Hindlimb muscle (tissue), 1 donor: Measurements from ENCODE around the gene RSAD1. TPM values are rescaled to one million over a fixed set of nuclear protein-coding genes. Genes with fewer than 3 reads are reported as not detected.
"Not testable (repeated sequence)": the region's sequence is repeated elsewhere in the genome, so short reads cannot be mapped to it uniquely, and the experiment has no call there.

Experiments
- DNase-seq: peaks from one replicate; pipeline ENCODE4 v3.0.0-alpha.2; 2013
- polyA plus RNA-seq: library from polyadenylated mRNA; unstranded; fragments of 120-200 nt; gene quantifications from one replicate; pipeline ENCODE4 v1.2.1, GENCODE V29; 2013; ENCODE audit not compliant: insufficient read length

Gene RSAD1
- polyA plus RNA-seq, 1 donor: 36.9 TPM

DNA sequence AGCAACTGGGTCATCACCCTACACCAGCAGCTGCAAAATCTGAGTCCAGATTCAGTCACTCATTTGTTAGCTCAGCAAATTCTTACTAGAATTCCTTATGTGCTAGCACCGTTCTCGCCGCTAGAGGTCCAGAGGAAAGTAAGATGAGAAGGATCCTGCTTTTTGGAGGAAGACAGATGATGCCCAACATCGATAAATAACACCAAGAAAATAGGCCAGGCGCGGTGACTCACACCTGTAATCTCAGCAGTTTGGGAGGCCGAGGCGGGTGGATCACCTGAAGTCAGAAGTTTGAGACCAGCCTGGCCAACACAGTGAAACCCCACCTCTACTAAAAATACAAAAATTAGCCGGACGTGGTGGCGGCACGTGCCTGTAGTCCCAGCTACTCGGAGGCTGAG lies 5.9 kb upstream of the RSAD1 start:
- not testable (repeated sequence) for DNase-seq

DNA sequence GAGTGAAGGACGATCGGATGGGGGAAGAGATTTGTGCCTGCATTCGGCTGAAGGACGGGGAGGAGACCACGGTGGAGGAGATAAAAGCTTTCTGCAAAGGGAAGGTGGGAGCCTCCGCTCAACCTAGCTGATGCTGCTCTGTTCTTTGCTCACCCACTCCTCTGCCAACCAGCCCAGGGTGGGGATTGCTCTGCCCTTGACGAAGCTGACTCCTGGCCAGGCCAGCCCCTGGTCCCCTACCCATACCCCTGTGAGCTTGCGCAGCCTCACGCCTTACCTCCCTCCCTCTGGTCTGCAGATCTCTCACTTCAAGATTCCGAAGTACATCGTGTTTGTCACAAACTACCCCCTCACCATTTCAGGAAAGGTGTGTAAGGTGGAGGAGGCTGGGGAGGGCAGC lies 4.8 kb upstream of the RSAD1 start:
- no peak for DNase-seq

DNA sequence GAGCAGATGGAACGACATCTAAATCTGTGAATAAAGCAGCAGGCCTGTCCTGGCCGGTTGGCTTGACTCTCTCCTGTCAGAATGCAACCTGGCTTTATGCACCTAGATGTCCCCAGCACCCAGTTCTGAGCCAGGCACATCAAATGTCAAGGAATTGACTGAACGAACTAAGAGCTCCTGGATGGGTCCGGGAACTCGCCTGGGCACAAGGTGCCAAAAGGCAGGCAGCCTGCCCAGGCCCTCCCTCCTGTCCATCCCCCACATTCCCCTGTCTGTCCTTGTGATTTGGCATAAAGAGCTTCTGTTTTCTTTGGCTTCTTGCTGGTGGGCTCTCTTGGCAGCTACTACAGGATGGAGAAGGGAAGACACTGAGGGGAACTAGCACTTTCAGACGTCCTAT lies 4.1 kb upstream of the RSAD1 start:
- DNase-seq: no peak

DNA sequence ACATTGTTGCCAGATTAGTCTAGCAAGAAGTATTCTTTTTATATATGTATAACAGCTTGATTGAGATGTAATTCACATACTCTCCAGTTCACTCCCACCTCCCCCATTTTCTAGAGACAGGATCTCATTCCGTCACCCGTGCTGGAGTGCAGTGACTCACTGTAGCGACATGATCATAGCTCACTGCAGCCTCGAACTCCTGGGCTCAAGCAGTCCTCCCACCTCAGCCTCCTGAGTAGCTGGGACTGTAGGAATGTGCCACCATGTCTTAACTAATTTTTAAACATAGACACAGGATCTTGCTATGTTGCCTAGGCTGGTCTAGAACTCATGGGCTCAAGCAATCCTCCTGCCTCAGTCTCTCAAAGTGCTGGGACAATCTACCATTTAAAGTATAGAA lies 3.3 kb upstream of the RSAD1 start:
- DNase-seq: no peak

DNA sequence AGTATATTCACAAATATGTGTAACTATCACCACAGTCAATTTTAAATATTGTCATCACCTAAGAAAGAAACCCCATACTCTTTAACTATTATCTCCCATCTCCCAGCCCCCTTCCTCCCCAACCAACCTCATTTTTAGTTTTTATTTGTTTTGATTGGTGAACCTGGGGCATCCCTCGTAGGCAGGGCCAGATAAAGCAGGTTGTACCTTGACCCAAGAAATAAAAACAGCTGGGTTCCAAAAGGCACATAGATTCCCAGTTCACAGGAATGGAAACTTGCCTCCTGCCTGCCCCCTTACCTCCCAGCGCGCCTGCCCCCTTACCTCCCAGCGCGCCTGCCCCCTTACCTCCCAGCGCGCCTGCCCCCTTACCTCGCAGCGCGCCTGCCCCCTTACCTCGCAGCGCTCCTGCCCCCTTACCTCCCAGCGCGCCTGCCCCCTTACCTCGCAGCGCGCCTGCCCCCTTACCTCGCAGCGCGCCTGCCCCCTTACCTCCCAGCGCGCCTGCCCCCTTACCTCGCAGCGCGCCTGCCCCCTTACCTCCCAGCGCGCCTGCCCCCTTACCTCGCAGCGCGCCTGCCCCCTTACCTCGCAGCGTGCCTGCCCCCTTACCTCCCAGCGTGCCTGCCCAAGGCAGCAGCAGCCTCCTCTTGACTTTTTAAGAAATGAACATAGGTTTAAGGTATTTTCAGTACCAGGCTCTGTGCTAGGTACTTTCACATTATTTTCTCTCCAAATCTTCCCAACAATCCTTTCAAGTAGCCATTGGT lies 2.7 kb upstream of the RSAD1 start:
- not testable (repeated sequence) for DNase-seq

DNA sequence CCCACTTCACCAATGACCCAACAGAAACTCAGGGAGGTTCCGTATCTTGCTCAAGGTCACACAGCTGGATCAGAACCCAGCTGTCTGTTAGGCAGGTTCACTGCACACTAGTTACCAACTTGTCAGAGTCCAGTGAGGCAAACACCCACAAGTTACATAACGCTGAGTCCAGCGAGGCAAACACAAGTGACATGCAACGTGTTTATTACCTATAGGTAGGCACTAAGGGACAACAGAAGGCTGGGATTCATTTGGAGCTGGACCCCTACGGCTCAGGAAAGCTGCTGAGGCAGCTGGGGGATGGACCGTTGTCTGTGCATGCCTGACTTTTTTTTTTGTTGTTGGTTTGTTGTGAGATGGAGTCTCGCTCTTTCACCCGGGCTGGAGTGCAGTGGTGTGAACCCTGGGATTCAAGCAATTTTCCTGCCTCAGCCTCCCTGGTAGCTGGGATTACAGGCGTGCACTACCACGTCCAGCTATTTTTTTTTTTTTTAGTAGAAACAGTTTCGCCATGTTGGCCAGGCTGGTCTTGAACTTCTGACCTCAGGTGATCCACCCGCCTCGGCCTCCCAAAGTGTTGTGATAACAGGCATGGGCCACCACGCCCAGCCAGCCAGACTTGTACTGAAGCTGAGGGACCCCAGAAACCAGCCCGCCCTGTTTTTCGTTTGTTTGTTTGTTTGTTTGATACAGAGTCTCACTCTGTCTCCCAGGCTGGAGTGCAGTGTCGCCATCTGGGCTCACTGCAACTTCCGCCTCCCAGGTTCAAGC lies 1.9 kb upstream of the RSAD1 start:
- DNase-seq: no peak

DNA sequence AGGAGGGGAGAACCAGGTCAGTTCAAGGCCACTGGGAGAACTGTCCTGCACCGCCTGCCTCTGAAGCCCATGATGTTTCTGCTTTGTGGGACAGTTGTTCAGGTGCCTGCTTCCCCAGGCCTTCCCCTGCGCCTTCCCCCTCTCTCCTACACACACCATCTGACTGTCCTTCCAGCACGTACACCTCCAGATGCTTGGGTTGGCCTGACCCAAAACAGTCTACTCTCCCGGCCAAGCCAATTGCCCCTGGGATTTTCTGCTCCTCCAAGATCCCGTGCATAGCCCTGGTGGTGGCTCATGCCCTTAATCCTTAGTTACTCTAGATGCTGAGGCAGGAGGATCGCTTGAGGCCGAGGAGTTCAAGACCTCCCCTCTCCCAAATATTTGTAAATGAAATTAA lies 684 bp upstream of the RSAD1 start:
- no peak for DNase-seq

DNA sequence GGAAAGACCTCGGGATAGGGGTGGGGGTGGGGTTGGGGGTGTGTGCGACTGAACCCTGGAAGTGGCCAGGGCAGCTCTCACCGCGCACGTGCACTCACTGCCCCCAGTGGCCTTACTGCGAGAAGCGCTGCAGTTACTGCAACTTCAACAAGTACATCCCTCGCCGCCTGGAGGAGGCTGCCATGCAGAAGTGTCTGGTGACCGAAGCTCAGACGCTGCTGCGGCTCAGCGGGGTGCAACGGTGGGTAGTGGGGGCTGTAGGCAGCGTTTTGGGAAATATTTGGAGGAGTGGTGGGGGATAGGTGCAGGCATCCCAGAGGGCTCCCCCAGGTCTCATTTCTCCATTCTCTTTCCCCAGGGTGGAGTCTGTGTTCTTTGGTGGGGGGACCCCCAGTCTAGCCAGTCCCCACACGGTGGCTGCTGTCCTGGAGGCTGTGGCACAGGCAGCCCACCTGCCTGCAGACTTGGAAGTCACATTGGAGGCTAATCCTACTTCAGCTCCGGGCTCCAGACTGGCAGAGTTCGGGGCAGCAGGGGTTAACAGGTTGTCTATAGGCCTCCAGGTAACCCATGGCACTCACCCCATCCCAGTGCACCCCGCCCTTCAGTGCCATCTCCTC lies 972 bp downstream of the RSAD1 start:
- peak; percentile 56 for DNase-seq

DNA sequence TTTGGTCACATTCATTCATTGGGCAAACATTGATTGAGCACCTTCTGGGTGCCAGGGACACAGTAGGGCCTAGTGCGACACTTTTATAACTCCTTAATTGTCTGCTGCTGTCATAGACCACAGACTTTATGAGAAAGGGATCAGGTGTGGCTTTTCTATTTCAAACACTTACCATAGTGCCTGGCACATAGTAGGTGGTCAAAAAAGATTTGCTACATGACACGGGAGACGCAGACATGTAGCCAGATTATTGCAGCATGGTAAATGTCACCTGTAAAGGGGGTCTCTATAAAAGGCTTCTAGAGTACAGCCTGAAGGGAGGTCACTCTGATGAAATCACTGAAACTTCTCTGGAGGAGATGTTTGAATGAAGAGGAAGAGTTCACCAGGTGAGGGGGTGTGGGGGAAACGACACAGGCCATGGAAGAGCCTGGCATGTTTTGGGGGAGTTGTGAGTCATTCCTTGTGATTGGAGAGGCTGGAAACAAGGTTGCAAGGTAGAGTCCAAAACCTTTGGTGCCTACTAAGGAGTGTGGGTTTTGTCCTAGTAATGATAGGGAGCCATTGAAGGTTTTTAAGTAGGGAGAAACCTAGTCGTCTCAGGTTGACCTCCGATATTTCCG lies 1.6 kb downstream of the RSAD1 start:
- DNase-seq: no peak

DNA sequence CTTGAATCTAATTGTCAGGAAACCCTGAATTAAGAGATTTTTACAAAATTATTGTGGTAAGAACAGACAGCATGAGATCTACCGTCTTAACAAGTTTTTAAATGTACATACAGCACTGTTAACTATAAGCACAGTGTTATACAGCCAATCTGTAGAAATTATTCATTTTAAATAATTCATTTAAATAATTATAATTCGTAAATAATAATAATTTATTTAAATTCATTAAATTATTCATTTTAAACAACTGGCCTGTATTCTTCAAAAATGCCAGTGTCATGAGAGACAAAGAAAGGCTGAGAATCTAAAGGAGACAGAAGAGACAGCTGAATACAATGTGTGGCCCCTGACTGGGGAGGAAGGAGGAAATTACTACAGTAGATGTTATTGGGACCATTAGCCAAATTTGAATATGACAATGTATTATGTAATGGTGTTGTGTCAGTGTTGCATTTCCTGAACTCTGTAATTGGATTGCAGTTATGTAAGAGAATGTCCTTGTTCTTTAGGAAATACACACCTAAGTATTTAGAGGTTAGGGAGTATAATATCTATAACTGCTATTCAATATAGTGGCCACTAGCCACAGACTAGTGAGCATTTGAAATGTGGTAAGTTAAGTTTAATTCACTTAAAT lies 2.3 kb downstream of the RSAD1 start:
- no peak for DNase-seq

DNA sequence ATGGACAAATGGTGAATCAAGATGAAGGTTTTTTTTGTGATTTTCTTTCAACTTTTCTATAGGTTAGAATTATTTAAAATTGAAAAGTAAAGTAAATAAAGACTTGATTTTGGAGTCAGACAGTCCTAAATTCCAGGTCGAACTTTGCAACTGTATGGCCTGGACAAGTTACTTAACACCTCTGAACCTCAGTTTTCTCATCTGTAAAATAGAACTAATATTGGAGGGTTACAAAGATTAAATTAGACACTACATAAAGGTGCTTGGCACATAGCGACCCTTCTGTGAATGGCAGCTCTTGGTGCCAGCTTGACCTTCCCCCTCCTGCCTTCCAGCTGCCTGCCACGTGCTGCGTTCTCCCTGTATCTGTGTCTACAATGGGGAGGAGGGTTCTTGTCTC lies 3.0 kb downstream of the RSAD1 start:
- DNase-seq: no peak

DNA sequence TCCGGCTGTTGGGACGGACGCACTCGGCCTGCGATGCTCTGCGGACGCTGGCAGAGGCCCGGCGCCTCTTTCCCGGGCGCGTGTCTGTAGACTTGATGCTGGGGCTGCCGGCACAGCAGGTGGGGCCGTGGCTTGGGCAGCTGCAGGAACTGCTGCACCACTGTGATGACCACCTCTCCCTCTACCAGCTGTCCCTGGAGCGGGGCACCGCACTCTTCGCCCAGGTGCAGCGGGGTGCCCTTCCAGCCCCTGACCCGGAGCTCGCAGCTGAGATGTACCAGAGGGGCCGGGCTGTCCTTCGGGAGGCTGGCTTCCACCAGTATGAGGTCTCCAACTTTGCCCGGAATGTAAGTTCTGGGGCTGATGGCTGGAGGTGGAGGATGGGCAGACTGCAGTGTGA lies 3.5 kb downstream of the RSAD1 start:
- DNase-seq: no peak

DNA sequence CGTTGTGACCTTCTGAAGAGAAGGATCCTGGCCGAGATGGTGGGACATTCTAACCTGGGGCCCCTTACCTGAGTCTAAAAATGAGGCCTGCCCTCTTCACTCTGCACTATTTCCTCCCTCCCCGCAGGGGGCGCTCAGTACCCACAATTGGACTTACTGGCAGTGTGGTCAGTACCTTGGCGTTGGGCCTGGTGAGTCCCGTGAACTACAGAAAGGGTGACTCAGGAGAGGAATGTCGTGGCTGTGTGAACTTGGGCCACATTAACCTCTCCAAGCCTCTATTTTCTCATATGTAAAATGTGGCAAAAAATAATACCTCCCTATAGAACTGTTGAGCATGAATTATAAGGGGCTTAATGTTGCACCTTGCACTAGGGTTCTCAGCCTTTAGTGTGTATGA lies 3.9 kb downstream of the RSAD1 start:
- DNase-seq: peak; percentile 82

DNA sequence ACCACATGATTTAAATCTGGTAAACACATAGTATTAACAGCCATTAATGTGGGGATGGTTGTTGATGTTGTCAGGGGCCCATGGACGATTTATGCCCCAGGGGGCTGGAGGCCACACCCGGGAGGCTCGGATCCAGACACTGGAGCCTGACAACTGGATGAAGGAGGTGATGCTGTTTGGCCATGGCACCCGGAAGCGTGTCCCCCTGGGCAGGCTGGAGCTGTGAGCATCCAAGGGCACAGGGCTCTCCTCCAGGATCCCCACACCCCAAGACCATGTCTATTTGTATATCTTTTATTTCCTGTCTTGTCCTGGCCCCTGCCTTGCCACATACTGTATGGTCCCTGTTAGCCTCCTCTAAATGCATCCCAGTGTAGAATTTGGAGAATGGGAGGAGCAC lies 4.6 kb downstream of the RSAD1 start:
- no peak for DNase-seq

DNA sequence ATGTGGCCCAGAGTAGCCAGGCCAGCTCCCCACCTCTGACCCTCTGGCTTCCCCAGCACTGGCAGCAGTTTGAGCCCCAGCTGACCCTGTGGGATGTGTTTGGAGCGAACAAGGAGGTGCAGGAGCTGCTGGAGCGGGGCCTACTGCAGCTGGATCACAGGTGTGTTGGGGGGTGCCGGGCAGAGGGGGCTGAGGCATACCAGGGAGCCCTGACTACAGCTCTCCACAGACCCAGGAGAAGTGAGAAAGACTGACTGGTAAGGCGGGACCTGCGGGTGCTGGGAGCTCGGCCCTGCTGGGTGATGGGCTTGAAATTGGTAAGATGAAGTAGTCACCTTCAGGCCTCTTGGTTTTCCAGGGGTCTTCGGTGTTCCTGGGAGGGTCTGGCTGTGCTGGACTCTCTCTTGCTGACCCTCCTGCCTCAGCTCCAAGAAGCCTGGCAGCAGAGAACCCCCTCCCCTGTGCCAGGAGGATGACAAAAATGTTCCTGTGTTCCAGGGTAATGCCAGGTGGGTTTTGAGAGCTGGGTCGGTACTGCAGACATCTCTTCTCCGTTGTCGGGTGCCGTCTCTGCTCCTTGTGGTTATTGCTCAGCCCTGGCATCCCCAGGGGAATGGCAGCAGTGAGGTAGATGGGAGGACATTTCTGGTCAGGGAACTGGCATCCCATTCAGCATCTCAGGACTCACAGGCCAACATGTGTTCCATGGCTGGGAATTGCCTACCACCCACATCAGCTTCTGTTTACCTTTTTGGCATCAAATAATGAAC lies 5.9 kb downstream of the RSAD1 start:
- no peak for DNase-seq

DNA sequence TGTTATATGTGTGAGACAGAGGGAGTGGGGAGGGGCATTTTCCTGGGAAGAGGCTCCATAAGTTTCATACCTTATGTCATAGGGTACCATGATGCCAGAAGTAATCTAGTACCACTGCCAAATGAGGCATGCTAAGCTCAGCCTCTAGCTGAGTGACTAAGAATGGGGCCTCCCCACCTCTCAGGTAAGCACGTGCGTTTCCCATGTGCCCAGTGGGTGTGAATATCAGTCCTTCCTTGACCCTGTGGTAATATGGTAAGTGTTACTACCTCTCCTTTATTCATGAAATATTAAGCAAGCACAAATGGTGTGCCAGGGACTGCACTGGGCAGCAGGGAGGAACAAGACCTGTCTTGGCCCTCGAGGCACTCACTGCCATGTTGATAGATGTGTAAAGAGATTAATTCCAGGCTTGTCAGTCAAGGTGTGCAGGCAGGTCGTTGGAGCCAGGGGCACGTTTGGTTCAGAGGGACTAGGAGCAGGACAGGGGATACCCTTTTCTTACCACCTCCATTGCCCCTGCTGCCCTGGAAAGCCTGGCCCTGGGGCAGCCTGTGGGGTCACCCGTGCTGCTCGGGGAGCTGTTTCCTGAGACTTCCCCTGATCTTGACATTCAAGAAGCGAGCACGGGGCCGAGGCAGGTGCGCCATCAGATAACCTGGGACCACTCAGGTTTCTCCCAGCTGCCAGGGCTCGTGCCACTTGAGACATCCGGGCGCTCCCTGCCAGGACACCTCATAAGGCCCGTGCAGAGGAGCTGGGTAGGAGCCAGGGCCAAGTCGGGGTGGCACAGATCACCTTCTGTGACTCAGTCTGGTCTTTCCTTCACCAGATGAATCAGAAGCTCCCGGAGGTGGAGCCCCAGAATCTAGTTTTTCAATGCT lies 8.8 kb downstream of the RSAD1 start:
- DNase-seq: no peak

DNA sequence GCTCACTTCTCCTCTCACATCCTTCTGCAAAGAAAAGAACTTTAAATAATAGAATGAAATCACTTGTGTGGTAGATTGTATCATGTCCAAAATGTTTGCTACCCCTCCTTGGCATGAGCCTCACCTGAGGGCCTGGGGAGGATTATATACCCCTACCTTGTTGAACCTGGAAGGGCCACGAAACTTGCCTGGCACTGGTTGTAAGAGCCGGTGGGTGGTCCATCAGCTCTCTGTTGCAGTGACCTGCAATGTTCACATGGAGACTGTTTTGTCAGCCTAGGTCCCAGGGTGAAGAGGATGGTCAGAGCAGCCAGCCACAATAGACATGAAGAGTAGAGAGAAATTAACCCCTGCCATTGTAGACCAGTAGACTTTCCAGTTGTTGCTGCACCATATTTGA lies 10.2 kb downstream of the RSAD1 start:
- no peak for DNase-seq

DNA sequence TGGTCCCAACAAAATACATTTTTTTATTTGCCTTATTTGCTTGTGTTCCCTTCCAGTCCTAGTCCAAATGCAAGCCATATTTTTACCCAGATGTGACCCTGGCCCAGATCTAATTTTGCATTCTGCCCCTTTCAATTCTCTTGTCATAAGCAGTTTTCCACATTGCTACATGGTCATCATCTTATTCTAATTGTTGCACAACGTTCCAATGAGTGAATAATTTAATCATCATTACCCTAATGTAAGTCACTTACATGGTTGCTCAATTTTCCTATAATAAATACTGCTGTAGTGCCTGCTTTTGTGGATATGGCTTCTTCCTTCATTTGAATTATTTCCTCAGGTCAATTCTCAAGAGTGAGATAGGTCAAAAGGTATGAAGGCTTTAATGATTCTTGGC lies 12.8 kb downstream of the RSAD1 start:
- no peak for DNase-seq

DNA sequence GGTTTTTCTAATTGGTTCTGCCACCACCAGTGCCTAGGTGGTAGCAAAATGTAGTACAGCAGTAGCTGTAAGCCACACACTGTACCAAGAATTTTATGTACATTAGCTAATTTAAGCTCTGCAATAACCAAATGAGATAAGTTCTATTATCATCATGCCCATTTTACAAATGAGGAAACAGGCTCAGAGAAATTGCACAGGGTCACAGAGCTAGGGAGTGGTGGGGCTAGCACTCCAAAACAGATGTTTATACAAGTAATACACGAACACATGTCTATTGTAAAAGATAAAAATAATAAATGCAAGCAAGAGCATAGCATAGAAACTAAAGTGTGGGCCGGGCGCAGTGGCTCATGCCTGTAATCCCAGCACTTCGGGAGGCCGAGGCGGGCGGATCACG lies 13.6 kb downstream of the RSAD1 start:
- no peak for DNase-seq

DNA sequence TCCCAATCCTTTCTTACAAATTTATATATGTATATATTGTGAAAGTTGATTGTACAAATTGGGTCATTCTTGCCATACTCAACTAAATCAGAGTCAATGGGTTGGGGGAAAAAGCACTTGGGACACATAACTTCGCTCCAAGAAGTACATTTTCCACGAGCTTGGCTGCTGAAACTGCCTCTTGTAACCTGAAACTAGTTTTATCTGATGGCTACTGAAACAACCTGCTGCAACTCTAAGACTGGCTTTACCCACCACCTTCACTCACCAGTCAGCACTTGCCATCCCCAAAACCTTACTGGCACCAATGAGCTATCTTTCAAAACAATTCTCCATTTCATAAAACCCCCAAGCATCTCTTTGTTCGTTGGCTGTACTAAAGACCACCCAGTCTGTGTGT lies 15.1 kb downstream of the RSAD1 start:
- no peak for DNase-seq

DNA sequence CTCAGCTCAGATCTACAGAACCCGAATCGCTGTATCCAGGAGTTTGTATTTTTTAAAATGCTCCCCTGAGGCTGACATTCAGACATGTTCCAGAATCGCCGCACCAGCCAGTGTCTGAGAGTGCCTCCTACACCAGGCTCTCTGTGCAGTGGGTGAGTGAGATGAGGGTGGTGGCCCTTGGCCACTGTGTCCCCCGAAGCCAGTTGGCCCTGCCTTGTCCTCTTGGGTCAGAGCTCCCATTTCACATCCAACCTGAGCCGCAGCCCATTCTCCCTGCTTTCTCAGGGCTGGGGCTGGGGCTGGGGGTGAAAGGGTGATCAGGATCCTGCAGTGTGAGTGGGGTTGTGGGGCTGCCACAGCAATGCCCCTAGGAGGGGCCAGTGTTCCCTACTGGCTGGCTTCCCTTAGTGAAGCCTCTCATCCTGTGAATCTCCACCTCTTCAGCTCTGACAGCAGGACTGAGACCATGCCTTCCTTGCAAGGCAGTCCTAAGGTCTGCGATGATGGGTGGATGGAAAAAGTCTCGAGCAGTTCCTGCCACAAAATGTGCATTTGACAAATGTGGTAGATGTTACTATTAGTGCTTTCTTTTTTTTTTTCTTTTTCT lies 16.7 kb downstream of the RSAD1 start:
- DNase-seq: no peak
